GM12874 (cell line): ENCODE data around the gene PDE3A.

ENCODE experiments used
- CTCF ChIP-seq: IDR thresholded peaks from 2 replicates; pipeline ENCODE4 v1.5.1; 2011; ENCODE audit warnings: low read depth, mild to moderate bottlenecking, control low read depth, low read length, moderate library complexity; ENCODE audit not compliant: insufficient read depth

The PDE3A gene

GRCh38 chr12:20487519-20487918 lies 119.2 kb downstream of the PDE3A start:
- TF ChIP-seq CTCF = no peak

- no peak for TF ChIP-seq CTCF
These were observed 121.3 kb downstream of the PDE3A start for GRCh38 chr12:20489645-20490044.

- no peak for TF ChIP-seq CTCF
These were observed 121.9 kb downstream of the PDE3A start for GRCh38 chr12:20490213-20490612.

- TF ChIP-seq CTCF = no peak
These were observed 123.0 kb downstream of the PDE3A start for GRCh38 chr12:20491290-20491689.

- no peak for TF ChIP-seq CTCF
These were observed 124.0 kb downstream of the PDE3A start for GRCh38 chr12:20492251-20492760.

GRCh38 chr12:20493934-20494333 lies 125.6 kb downstream of the PDE3A start:
- no peak for TF ChIP-seq CTCF

- no peak for TF ChIP-seq CTCF
These were observed 126.5 kb downstream of the PDE3A start for GRCh38 chr12:20494851-20495250.

GRCh38 chr12:20495997-20496396 lies 127.7 kb downstream of the PDE3A start:
- no peak for TF ChIP-seq CTCF
